Stimulated activated CD4-positive, alpha-beta T cell treated with anti-CD3 and anti-CD28 coated beads, TNF-alpha, amount 100 ng/mL, for 24 hours (primary cell): ENCODE measurements around the gene PIN4.
"Not testable (repeated sequence)": the region's sequence is repeated elsewhere in the genome, so short reads cannot be mapped to it uniquely, and the experiment has no call there.

Source experiments
- DNase-seq, 3 experiments: peaks; one replicate each; pipeline ENCODE4 v3.0.0-alpha.2; 2020; ENCODE audit warnings: low read depth in 3 of 3

PIN4 gene

GRCh38 chrX:72181178-72182125 lies at the start of gene PIN4:
Gene PIN4 (plus strand): TSS chrX:72181757. CDS start chrX:72181786, 29 bp downstream.
- DNase-seq, result peak; percentile 60 to 80 (median 67)

GRCh38 chrX:72132456-72132855 lies 49.1 kb upstream of the PIN4 start:
- DNase-seq, result no peak

GRCh38 chrX:72133851-72134546 lies 47.6 kb upstream of the PIN4 start:
- no peak for DNase-seq

- no peak for DNase-seq
These were observed 43.6 kb upstream of the PIN4 start for GRCh38 chrX:72137846-72138495.

- no peak for DNase-seq
These were observed 42.0 kb upstream of the PIN4 start for GRCh38 chrX:72139538-72139937.

- no peak for DNase-seq
These were observed 40.1 kb upstream of the PIN4 start for GRCh38 chrX:72141372-72142004.

- DNase-seq, result no peak
These were observed 39.3 kb upstream of the PIN4 start for GRCh38 chrX:72142094-72142793.

- DNase-seq, result no peak
These were observed 38.6 kb upstream of the PIN4 start for GRCh38 chrX:72142794-72143608.

- no peak for DNase-seq
These were observed 38.0 kb upstream of the PIN4 start for GRCh38 chrX:72143609-72143907.

- no peak for DNase-seq
These were observed 36.4 kb upstream of the PIN4 start for GRCh38 chrX:72145181-72145580.

GRCh38 chrX:72146527-72146926 lies 35.0 kb upstream of the PIN4 start:
- no peak for DNase-seq

GRCh38 chrX:72158773-72159172 lies 22.8 kb upstream of the PIN4 start:
- no peak for DNase-seq

- DNase-seq, result no peak
These were observed 21.8 kb upstream of the PIN4 start for GRCh38 chrX:72159769-72160168.

GRCh38 chrX:72165551-72165950 lies 16.0 kb upstream of the PIN4 start:
- no peak for DNase-seq

- DNase-seq, result no peak
These were observed 12.4 kb upstream of the PIN4 start for GRCh38 chrX:72169008-72169728.

- not testable (repeated sequence) for DNase-seq
These were observed 5.3 kb upstream of the PIN4 start for GRCh38 chrX:72176289-72176688.

GRCh38 chrX:72176981-72177380 lies 4.6 kb upstream of the PIN4 start:
- no peak for DNase-seq

GRCh38 chrX:72180539-72180938 lies 1.0 kb upstream of the PIN4 start:
- no peak for DNase-seq

- no peak for DNase-seq
These were observed 1.4 kb downstream of the PIN4 start for GRCh38 chrX:72182924-72183323.
